AG10803 (cell line): Measurements from ENCODE around the gene SBF1.

ENCODE experiments used
- DNase-seq: peaks from one replicate; pipeline ENCODE4 v3.0.0; 2010; ENCODE audit warnings: low read depth
- H3K4me3 ChIP-seq: 2 replicates; pipeline ENCODE4 v1.5.1; 2011; ENCODE audit warnings: mild to moderate bottlenecking, low read length, control low read depth
- TF ChIP-seq, protein P1 (sequence below): conservative IDR thresholded peaks from 2 replicates; pipeline ENCODE4 v1.5.1; 2011; ENCODE audit warnings: mild to moderate bottlenecking, low read length, control low read depth, inconsistent platforms

Gene SBF1

DNA sequence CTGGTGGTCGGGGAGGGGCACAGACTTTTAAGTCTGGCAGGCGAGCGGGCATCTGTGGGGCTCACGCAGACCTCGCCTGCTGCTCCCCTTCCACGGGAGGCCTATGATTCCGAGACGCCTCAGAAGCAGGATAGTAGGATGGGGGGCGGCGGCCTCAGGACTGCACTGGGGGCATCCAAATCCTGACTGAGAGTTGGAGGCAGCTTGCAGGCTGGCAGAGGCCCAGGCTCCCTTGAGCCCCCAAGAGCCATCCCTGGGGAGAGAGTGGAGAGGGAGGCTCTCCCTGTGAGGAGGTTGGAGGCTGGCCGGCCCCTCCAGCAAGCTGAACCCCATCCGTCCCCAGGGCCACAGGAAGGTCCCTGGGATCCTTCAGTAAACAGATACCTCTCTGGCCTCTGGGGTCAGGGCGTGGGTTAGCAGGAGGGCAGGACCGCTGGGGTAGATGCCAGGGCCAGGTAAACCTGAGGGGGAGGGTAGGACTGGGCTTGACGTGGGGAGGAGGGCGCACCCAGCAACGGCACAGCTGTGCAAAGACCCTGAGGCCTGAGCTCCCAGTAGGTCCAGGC, 33.3 kb downstream of the SBF1 start:
- TF ChIP-seq, protein P1, sequence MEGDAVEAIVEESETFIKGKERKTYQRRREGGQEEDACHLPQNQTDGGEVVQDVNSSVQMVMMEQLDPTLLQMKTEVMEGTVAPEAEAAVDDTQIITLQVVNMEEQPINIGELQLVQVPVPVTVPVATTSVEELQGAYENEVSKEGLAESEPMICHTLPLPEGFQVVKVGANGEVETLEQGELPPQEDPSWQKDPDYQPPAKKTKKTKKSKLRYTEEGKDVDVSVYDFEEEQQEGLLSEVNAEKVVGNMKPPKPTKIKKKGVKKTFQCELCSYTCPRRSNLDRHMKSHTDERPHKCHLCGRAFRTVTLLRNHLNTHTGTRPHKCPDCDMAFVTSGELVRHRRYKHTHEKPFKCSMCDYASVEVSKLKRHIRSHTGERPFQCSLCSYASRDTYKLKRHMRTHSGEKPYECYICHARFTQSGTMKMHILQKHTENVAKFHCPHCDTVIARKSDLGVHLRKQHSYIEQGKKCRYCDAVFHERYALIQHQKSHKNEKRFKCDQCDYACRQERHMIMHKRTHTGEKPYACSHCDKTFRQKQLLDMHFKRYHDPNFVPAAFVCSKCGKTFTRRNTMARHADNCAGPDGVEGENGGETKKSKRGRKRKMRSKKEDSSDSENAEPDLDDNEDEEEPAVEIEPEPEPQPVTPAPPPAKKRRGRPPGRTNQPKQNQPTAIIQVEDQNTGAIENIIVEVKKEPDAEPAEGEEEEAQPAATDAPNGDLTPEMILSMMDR, result no peak
- no peak overlapping the region for H3K4me3 ChIP-seq
- DNase-seq, result no peak

GRCh38 chr22:50440544-50441249, 34.1 kb downstream of the SBF1 start:
- TF ChIP-seq, protein P1, result no peak
- H3K4me3 ChIP-seq, result no peak overlapping the region
- no peak for DNase-seq

- no peak for DNase-seq
- TF ChIP-seq, protein P1, result no peak
- H3K4me3 ChIP-seq, result no peak overlapping the region
Measured at GRCh38 chr22:50439871-50440331, 34.9 kb downstream of the SBF1 start.

- TF ChIP-seq, protein P1, result no peak
- H3K4me3 ChIP-seq, result no peak overlapping the region
- DNase-seq, result no peak
Measured at GRCh38 chr22:50439314-50439870, 35.4 kb downstream of the SBF1 start.

DNA sequence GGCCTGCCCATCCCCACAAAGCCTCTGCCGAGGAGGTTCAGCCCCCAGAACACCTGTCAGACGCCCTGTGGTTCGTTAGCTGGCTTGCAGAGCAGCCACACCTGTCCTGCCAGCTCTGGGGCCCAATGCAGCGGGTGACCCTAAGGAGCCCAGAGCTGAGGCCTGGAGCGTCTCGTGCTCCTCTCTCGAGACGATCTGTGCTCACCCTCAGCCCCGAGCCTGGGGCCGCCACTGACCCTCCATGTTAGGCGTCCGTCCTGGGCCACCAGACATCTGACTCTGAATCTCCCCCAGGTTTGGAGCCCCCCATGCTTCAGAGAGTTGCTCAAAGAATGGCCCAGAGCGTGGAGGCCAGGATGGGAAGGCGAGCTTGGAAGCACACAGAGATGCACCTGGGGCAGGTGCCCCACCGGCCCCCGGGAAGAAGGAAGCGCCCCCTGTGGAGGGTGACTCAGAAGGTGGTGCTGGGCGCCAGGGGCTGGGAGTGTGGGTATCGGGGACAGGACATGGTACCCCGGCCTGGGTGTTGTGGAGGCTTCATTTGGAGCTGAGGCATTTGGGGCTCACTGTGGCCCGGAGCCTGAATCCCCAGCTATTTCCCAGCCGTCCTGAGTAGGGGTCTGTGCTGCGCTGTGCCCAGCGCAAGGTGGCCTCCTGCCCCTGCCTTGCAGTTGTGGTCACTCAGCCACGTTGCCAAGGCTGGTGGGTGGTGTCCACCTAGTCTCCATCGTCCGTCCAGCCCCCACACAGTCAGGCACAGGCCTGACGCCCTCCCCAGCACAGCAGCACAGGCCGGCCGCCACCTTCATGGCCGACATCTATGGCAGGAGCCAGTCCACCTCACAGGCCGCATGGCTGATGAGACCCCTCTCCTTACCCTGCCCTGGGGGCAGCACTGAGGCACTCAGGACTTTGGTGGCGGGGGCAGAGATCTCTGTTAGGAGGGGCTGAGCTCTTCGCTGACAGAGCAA, 36.2 kb downstream of the SBF1 start:
- no peak for DNase-seq
- TF ChIP-seq, protein P1, result no peak
- H3K4me3 ChIP-seq, result no peak overlapping the region

- DNase-seq, result no peak
- TF ChIP-seq, protein P1, result no peak
- H3K4me3 ChIP-seq, result no peak overlapping the region
Measured at GRCh38 chr22:50437511-50438304, 37.1 kb downstream of the SBF1 start.
